Measurements from ENCODE around the gene ATF7. TPM values are rescaled to one million over a fixed set of nuclear protein-coding genes. Genes with fewer than 3 reads are reported as not detected.
A peak's percentile ranks its signal among the peaks of the same experiment; 100 is the strongest.

The ATF7 gene
- total and polyA plus RNA-seq, 2 of the 13 experiments (the other 11 are each of a cell fraction or from before 2014, with no cell fraction given), result 9.6 to 16.2 TPM

- 90% methylated on average over 2 of the region's 18 CpGs for WGBS (ENCODE audit: low lambda C conversion rate)
- Histone ChIP-seq H3K27ac (ENCODE audit: extremely low read length, insufficient read depth, low read length) (no peak overlapping the region), H3K79me2 (ENCODE audit: insufficient read depth, low read length) (no peaks in the 10 kb centered on the region), H3K9me3 (ENCODE audit: low read length) (no peaks in the 10 kb centered on the region), H4K20me1 (ENCODE audit: insufficient read depth, low read length) (peaks cover 12% of the 10 kb centered on the region), H2AFZ (ENCODE audit: low read length) (no peak overlapping the region), H3K4me1 (ENCODE audit: insufficient read depth, low read length) (no peaks in the 10 kb centered on the region), H3K4me2 (ENCODE audit: low read depth, low read length) (no peak overlapping the region), H3K9ac (ENCODE audit: insufficient read depth, low read depth, low read length) (no peak overlapping the region), H3K36me3 (replicated peaks in 1 of 2; ENCODE audit: control insufficient read depth in 1 of 2, insufficient read depth in 2 of 2, low read length in 2 of 2) (peaks cover 13 to 45% of the 10 kb centered on the region in 2 experiments), H3K27me3 (ENCODE audit: control insufficient read depth in 1 of 2, insufficient read depth in 2 of 2, low read length in 2 of 2) (no peaks in the 10 kb centered on the region), H3K4me3 (replicated peaks in 1 of 3; ENCODE audit: insufficient read depth in 1 of 3, low read depth in 2 of 3, low read length in 3 of 3) (no peak overlapping the region)
- CTCF ChIA-PET (ENCODE audit: low intra/inter-chr PET ratio, low total read pairs), result no interaction called here
- no TSS peak for BruUV-seq (replicated peaks)
- intact Hi-C loops (cut with micrococcal nuclease; ENCODE audit: unreplicated experiment) (no loop called here), in situ Hi-C loops (cut with HindIII; ENCODE audit: extremely low pct_ligation_motif_present, low pct_unique_long_range_greater_than_20kb) (no loop called here)
- peak; percentile 2 for ATAC-seq
- no peak for FAIRE-seq
- DNase-seq (ENCODE audit: low spot score), result no peak
- POLR2A ChIA-PET, result interaction anchor here (0.7 to 4.2 kb wide), 8 partner anchors 10 to 162 kb away, joined by 3 to 58 read pairs (median 6); partner anchors contain the start of genes AAAS, MAP3K12, PRR13 and SP1
- TF ChIP-seq GMEB2 (CRISPR knock-in tag; IDR thresholded peaks at IDR 0.05; ENCODE audit: low read depth), result no peak
- no peak for TF ChIP-seq ZNF792 (CRISPR knock-in tag; IDR thresholded peaks at IDR 0.05)
- TF ChIP-seq POLR2AphosphoS5 (IDR thresholded peaks at IDR 0.05; ENCODE audit: low read depth, low read length), result 0 out of 2 replicates have a peak, but pooled peaks have one; percentile 15
- TF ChIP-seq, protein P1, sequence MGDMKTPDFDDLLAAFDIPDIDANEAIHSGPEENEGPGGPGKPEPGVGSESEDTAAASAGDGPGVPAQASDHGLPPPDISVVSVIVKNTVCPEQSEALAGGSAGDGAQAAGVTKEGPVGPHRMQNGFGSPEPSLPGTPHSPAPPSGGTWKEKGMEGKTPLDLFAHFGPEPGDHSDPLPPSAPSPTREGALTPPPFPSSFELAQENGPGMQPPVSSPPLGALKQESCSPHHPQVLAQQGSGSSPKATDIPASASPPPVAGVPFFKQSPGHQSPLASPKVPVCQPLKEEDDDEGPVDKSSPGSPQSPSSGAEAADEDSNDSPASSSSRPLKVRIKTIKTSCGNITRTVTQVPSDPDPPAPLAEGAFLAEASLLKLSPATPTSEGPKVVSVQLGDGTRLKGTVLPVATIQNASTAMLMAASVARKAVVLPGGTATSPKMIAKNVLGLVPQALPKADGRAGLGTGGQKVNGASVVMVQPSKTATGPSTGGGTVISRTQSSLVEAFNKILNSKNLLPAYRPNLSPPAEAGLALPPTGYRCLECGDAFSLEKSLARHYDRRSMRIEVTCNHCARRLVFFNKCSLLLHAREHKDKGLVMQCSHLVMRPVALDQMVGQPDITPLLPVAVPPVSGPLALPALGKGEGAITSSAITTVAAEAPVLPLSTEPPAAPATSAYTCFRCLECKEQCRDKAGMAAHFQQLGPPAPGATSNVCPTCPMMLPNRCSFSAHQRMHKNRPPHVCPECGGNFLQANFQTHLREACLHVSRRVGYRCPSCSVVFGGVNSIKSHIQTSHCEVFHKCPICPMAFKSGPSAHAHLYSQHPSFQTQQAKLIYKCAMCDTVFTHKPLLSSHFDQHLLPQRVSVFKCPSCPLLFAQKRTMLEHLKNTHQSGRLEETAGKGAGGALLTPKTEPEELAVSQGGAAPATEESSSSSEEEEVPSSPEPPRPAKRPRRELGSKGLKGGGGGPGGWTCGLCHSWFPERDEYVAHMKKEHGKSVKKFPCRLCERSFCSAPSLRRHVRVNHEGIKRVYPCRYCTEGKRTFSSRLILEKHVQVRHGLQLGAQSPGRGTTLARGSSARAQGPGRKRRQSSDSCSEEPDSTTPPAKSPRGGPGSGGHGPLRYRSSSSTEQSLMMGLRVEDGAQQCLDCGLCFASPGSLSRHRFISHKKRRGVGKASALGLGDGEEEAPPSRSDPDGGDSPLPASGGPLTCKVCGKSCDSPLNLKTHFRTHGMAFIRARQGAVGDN (CRISPR knock-in tag; IDR thresholded peaks at IDR 0.05), result peak; percentile 42; the same call in 1 of the 2 replicates
- TF ChIP-seq IRF9 (CRISPR knock-in tag; IDR thresholded peaks at IDR 0.05; ENCODE audit: borderline replicate concordance), result 0 out of 2 replicates have a peak, but pooled peaks have one; percentile 36
- no peak for TF ChIP-seq TBX2 (CRISPR knock-in tag; IDR thresholded peaks at IDR 0.05; ENCODE audit: borderline replicate concordance)
- TF ChIP-seq KLF15 (CRISPR knock-in tag; IDR thresholded peaks at IDR 0.05; ENCODE audit: borderline replicate concordance), result no peak
- TF ChIP-seq CCDC6 (CRISPR knock-in tag; IDR thresholded peaks at IDR 0.05), result peak; percentile 32; the same call in 1 of the 2 replicates
- TF ChIP-seq, protein P2, sequence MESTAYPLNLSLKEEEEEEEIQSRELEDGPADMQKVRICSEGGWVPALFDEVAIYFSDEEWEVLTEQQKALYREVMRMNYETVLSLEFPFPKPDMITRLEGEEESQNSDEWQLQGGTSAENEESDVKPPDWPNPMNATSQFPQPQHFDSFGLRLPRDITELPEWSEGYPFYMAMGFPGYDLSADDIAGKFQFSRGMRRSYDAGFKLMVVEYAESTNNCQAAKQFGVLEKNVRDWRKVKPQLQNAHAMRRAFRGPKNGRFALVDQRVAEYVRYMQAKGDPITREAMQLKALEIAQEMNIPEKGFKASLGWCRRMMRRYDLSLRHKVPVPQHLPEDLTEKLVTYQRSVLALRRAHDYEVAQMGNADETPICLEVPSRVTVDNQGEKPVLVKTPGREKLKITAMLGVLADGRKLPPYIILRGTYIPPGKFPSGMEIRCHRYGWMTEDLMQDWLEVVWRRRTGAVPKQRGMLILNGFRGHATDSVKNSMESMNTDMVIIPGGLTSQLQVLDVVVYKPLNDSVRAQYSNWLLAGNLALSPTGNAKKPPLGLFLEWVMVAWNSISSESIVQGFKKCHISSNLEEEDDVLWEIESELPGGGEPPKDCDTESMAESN (CRISPR knock-in tag; conservative IDR thresholded peaks at IDR 0.05), result peak; percentile 42; the same call in 1 of the 2 replicates
- TF ChIP-seq SRSF1 (optimal IDR thresholded peaks at IDR 0.05; ENCODE audit: low read depth, low read length), result no peak
- TF ChIP-seq, protein P3, sequence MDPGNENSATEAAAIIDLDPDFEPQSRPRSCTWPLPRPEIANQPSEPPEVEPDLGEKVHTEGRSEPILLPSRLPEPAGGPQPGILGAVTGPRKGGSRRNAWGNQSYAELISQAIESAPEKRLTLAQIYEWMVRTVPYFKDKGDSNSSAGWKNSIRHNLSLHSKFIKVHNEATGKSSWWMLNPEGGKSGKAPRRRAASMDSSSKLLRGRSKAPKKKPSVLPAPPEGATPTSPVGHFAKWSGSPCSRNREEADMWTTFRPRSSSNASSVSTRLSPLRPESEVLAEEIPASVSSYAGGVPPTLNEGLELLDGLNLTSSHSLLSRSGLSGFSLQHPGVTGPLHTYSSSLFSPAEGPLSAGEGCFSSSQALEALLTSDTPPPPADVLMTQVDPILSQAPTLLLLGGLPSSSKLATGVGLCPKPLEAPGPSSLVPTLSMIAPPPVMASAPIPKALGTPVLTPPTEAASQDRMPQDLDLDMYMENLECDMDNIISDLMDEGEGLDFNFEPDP (CRISPR knock-in tag; conservative IDR thresholded peaks at IDR 0.05), result 0 out of 2 replicates have a peak, but pooled peaks have one; percentile 52
- peak; percentile 74 for TF ChIP-seq TAF15 (IDR thresholded peaks at IDR 0.05; ENCODE audit: low read depth, low read length, poor library complexity, severe bottlenecking)
- no peak for TF ChIP-seq ZNF747 (CRISPR knock-in tag; IDR thresholded peaks at IDR 0.05; ENCODE audit: borderline replicate concordance)
Measured at GRCh38 chr12:53482626-53483168, 143.5 kb downstream of the ATF7 start.

All from HepG2 (cell line).